Activated CD8-positive, alpha-beta T cell treated with anti-CD3 and anti-CD28 coated beads, Interleukin-2, amount 10 ng/mL, durations not matched to agents 7 days and 5 days (primary cell): ENCODE data around the gene KRIT1. TPM values are rescaled to one million over a fixed set of nuclear protein-coding genes. Genes with fewer than 3 reads are reported as not detected.

ENCODE experiments used
- ATAC-seq: fragments of 150-1000 bp; cut with Tn5 transposase; one replicate; pipeline ENCODE4 v1.10.0; 2021; ENCODE audit warnings: moderate library complexity
- CTCF ChIA-PET: fragments of 350-600 bp; sonication (Branson Sonifier 250); formaldehyde crosslinking; loops from one replicate; lab custom pipeline; 2021; ENCODE audit warnings: antibody characterized with exemption; lab: Charles Lee
- POLR2A ChIA-PET: fragments of 350-600 bp; sonication (Branson Sonifier 250); formaldehyde crosslinking; loops from one replicate; lab custom pipeline; 2021; ENCODE audit warnings: antibody characterized with exemption; lab: Charles Lee
- DNase-seq: peaks from one replicate; pipeline ENCODE4 v3.0.0-alpha.2; 2020
- H3K27ac Mint-ChIP-seq: one replicate; pipeline ENCODE4 v1.8.0; 2021; ENCODE audit warnings: mild to moderate bottlenecking, mixed read lengths
- H3K27me3 Mint-ChIP-seq: one replicate; pipeline ENCODE4 v1.8.0; 2021; ENCODE audit warnings: low read depth, mixed read lengths
- H3K36me3 Mint-ChIP-seq: one replicate; pipeline ENCODE4 v1.8.0; 2021; ENCODE audit warnings: low read depth, mixed read lengths
- H3K4me1 Mint-ChIP-seq: one replicate; pipeline ENCODE4 v1.8.0; 2021; ENCODE audit warnings: low read depth, mixed read lengths
- H3K4me3 Mint-ChIP-seq: one replicate; pipeline ENCODE4 v1.8.0; 2021; ENCODE audit warnings: mild to moderate bottlenecking, mixed read lengths
- H3K9me3 Mint-ChIP-seq: one replicate; pipeline ENCODE4 v1.8.0; 2022; ENCODE audit warnings: mixed read lengths; ENCODE audit not compliant: insufficient read depth
- microRNA-seq: library from miRNA; unstranded; fragments of <30 nt; microRNA quantifications from one replicate; pipeline ENCODE4 v1.2.0, GENCODE V29; 2022
- total RNA-seq, 2 experiments: library from RNA; stranded (reverse); gene quantifications; one replicate each; pipeline ENCODE4 v1.2.3, GENCODE V29; 2021

Gene KRIT1
- total RNA-seq, 2 experiments from 2014 or later, result 39.9 to 44.8 TPM

DNA sequence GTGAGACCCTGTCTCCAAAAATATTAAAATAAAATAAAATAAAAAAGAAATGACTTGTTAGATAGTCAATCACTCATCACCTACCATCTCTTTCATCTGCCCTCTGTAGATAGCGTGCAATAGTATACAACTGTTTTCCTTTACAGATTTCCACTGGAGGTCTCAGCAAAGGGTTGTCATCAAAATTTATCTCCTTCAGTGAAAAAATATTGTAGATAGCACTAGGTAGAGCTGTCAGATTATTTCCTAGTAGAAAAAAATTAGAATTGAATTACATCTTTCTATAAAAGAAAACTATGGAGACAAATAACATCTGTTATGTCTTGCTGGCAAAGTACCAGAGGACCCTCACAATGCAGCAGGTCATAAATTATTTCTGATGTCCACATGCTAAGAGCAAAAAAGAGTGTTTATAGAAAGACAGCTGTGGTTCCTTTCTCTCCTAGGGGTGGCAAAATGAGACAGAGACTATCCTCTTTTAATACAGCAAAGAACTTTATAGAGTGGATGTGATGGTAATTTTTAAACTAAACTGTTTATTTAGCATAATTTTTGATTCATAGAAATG is 95.2 kb downstream of the KRIT1 start:
- DNase-seq, result no peak
- no peak overlapping the region for H3K27ac Mint-ChIP-seq
- ChIA-PET POLR2A (no interaction called here), CTCF (no interaction called here)
- no peaks in the 10 kb centered on the region for H3K9me3 Mint-ChIP-seq
- peaks cover 5% of the 10 kb centered on the region for H3K27me3 Mint-ChIP-seq
- no peak for ATAC-seq
- no peaks in the 10 kb centered on the region for H3K36me3 Mint-ChIP-seq
- H3K4me3 Mint-ChIP-seq, result no peak overlapping the region
- no peaks in the 10 kb centered on the region for H3K4me1 Mint-ChIP-seq

DNA sequence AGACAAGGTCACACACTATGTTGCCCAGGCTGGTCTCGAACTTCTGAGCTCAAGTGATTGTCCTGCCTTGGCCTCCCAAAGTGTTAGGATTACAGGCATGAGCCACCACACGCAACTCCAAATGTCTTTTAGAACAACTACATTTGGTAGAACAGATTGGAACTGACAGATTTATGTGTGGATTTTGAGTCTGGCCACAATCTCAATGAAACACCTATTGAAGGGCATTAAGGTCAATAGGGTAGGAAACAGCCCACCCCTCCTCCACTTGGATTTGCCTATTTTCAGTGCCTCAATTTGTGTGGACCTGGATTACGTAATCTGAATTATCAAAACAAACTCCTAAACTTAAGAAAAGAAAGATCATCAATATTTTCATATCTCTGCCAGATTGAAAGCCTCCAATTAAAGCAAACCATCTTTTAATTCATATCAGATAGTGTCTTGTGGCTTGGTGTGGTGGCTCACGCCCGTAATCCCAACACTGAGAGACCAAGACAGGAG is 95.9 kb downstream of the KRIT1 start:
- Mint-ChIP-seq H3K4me3 (no peak overlapping the region), H3K9me3 (no peaks in the 10 kb centered on the region), H3K4me1 (no peaks in the 10 kb centered on the region), H3K27ac (no peak overlapping the region), H3K36me3 (no peaks in the 10 kb centered on the region), H3K27me3 (peaks cover 2% of the 10 kb centered on the region)
- ATAC-seq (no peak), DNase-seq (no peak)
- POLR2A ChIA-PET, result no interaction called here
- CTCF ChIA-PET, result no interaction called here

Small RNA genes within 50 kb of the gene (microRNA-seq; reads per million reads assigned to microRNA genes)
- gene MIR1285-1, result not detected

Other genes with a start within 250 kb of the KRIT1 start
- 10 to 100 TPM; 36.2 to 36.4 TPM for gene CYP51A1, start 111.4 kb downstream of the KRIT1 start, total RNA-seq
- gene LRRD1, start 66.8 kb downstream of the KRIT1 start, total RNA-seq, result under 1 TPM in 1 of 2 experiments, not detected in 1; 0.13 TPM
- gene ANKIB1, start 60 bp upstream of the KRIT1 start, total RNA-seq, result 10 to 100 TPM; 55.7 to 57.1 TPM
- 10 to 100 TPM; 11.4 to 12.4 TPM for gene GATAD1, start 201.6 kb upstream of the KRIT1 start, total RNA-seq
- not detected for gene ERVW-1, start 232.0 kb upstream of the KRIT1 start, total RNA-seq